Ascending aorta (tissue), 2 donors: ENCODE data around the gene IRF7. TPM values are rescaled to one million over a fixed set of nuclear protein-coding genes. Genes with fewer than 3 reads are reported as not detected.
A peak's percentile ranks its signal among the peaks of the same experiment; 100 is the strongest.

Source experiments
- DNase-seq, 2 donors: peaks; one replicate each; pipeline ENCODE4 v3.0.0-alpha.2; 2019; ENCODE audit warnings: low spot score in 2 of 2
- H3K27ac ChIP-seq, 2 donors: fragments of 200-600 bp; sonication (generic); one replicate each; pipeline ENCODE4 v1.5.1; 2016 to 2017; ENCODE audit warnings: mild to moderate bottlenecking in 1 of 2
- H3K27me3 ChIP-seq: fragments of 200-600 bp; sonication (generic); one replicate; pipeline ENCODE4 v1.5.1; 2017
- H3K36me3 ChIP-seq, 2 donors: fragments of 200-600 bp; sonication (generic); one replicate each; pipeline ENCODE4 v1.5.1; 2016
- H3K4me1 ChIP-seq, 2 donors: fragments of 200-600 bp; sonication (generic); one replicate each; pipeline ENCODE4 v1.5.1; 2016 to 2017; ENCODE audit warnings: mild to moderate bottlenecking in 1 of 2
- H3K4me3 ChIP-seq, 2 donors: fragments of 200-600 bp; sonication (generic); one replicate each; pipeline ENCODE4 v1.5.1; 2016 to 2017; ENCODE audit warnings: mild to moderate bottlenecking in 1 of 2
- H3K9me3 ChIP-seq, 2 donors: fragments of 200-600 bp; sonication (generic); one replicate each; pipeline ENCODE4 v1.5.1; 2016
- CTCF ChIP-seq, 3 experiments: fragments of 200-600 bp in 2 of 3; fragments of 450-650 bp in 1 of 3; sonication (generic) in 2 of 3; IDR thresholded peaks; one replicate each; pipeline ENCODE4 v1.5.1; 2016 to 2019; ENCODE audit warnings: antibody characterized with exemption in 3 of 3, mild to moderate bottlenecking in 1 of 3, moderate library complexity in 1 of 3
- intact Hi-C: fragments of 100-400 bp; cut with DNase I; formaldehyde crosslinking; loops from one replicate; pipeline ENCODE4 v1.15.1; 2023
- total RNA-seq: library from RNA; depleted of rRNA; stranded (reverse); fragments of >200 nt; gene quantifications from one replicate; pipeline ENCODE4 v1.1.0, GENCODE V29; 2016

The IRF7 gene
- total RNA-seq, 1 donor from 2014 or later = 44.6 TPM

GRCh38 chr11:617199-617911 is 1.6 kb upstream of the IRF7 start:
- intact Hi-C loops = loop anchor here (5.0 kb wide), 1 partner anchor 110 kb away; no protein-coding TSS in a partner anchor
- H3K36me3 ChIP-seq = peaks cover 10 to 19% of the 10 kb centered on the region in 2 donors

DNA sequence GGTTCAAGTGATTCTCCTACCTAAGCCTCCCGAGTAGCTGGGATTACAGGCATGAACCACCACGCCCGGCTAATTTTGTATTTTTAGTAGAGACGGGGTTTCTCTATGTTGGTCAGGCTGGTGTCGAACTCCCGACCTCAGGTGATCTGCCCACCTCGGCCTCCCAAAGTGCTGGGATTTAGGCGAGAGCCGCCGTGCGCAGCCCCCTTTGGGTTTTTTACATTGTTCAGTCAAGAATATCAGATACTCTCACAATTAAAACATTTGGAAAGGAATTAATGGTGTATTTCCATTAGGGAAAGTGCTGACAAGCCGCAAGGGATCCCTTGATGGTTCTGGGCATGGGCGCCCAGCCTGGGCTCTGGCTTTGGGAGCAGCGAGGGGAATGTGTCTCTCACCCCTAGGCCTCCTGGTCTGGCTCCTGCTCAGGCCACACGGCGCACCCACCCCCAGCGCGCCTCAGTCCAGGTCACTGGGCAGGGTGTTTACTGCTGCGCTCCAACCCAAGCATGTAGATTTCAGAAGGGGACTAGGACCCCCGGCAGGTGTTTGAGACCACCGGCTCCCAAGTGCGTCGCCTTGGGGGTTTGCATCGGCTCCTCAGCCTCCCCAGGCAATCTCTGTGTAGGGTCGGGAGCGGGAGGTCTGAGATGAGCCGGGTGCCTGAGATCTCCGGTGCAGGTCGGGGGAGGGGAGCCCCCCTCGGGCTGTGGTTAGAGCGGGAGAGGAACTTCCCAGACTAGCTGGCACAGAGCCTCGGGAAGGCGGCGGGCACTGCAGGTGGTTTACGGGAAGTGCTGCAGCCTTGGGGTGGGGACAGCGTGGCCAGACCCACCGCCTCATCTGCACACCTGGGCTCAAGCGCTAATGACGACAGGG is 809 bp upstream of the IRF7 start:
- Histone ChIP-seq H3K36me3 (peaks cover 17 to 25% of the 10 kb centered on the region in 2 donors), H3K4me3 (peak overlapping the region; percentile 69 to 81), H3K27me3 (no peaks in the 10 kb centered on the region), H3K27ac (peak overlapping the region; percentile 90 to 94), H3K9me3 (no peaks in the 10 kb centered on the region), H3K4me1 (peaks cover 11 to 14% of the 10 kb centered on the region in 2 donors)
- intact Hi-C loops = loop anchor here (5.0 kb wide), 1 partner anchor 111 kb away; no protein-coding TSS in a partner anchor
- no peak for DNase-seq
- TF ChIP-seq CTCF (IDR thresholded peaks at IDR 0.05) = no peak

More at GRCh38 chr11:617199-617911, 1.6 kb upstream of the IRF7 start:
- Histone ChIP-seq H3K4me3 (no peak overlapping the region), H3K9me3 (no peaks in the 10 kb centered on the region), H3K27me3 (no peaks in the 10 kb centered on the region), H3K27ac (no peak overlapping the region), H3K4me1 (peaks cover 11 to 14% of the 10 kb centered on the region in 2 donors)
- no peak for TF ChIP-seq CTCF (IDR thresholded peaks at IDR 0.05)
- DNase-seq = no peak

DNA sequence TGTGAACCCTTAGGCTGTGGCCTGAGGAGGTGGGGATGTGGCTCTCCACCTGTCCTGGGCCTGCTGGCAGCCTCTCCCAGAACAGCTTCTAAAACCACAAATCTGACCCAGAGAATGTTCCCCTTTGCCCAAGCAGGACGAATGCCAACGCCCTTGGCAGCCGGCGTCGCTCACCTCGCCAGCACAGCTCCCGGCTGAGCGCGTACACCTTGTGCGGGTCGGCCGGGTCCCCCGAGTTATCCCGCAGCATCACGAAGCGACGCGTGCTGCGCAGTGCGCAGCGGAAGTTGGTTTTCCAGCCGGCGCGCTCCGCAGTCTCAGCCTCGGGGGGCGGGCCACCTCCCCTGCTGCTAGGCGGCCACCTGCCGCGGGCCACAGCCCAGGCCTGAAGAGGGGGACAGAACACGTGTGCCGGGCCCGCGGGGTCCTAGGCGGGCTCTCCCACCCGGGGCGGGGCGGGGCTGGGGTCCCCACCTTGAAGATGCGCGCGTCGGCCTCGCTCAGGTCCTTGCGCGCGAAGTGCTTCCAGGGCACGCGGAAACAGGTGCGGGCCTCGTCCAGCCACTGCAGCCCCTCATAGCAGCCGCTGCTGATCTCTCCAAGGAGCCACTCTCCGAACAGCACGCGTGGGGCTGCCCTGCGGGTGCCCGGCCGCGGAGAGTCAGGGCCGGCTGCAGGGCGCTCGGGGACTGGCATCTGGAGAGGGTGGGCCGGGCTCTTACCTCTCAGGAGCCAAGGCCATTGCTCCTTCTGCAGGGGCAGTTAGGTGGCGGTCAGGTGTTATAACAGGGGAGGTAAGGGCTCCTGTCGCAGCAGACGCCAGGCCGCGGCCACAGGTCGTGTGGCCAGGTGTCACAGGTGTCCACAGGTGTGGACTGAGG is 887 bp downstream of the IRF7 start:
- no peak for DNase-seq
- Histone ChIP-seq H3K4me3 (peak overlapping the region; percentile 69 to 81), H3K27me3 (no peaks in the 10 kb centered on the region), H3K27ac (peak overlapping the region; percentile 90 to 94), H3K36me3 (peaks cover 34 to 39% of the 10 kb centered on the region in 2 donors), H3K4me1 (peaks cover 11 to 14% of the 10 kb centered on the region in 2 donors), H3K9me3 (no peaks in the 10 kb centered on the region)
- intact Hi-C loops = loop anchor here (2.0 to 5.0 kb wide), 2 partner anchors 38 to 112 kb away; partner anchors contain the start of gene PHRF1
- no peak for TF ChIP-seq CTCF (IDR thresholded peaks at IDR 0.05)

- no peak for DNase-seq
- Histone ChIP-seq H3K36me3 (peaks cover 41% of the 10 kb centered on the region in 2 donors), H3K27me3 (no peaks in the 10 kb centered on the region), H3K4me3 (peak overlapping the region in 1 of 2 donors; percentile 81), H3K9me3 (no peaks in the 10 kb centered on the region), H3K4me1 (peaks cover 11 to 14% of the 10 kb centered on the region in 2 donors), H3K27ac (peak overlapping the region; percentile 90 to 94)
- intact Hi-C loops = loop anchor here (2.0 kb wide), 1 partner anchor 37 kb away; the partner anchor contains the start of gene PHRF1
- TF ChIP-seq CTCF (IDR thresholded peaks at IDR 0.05) = no peak
Observed at GRCh38 chr11:614021-614622, 1.6 kb downstream of the IRF7 start.
